Psoas muscle (tissue), 8 donors: ENCODE measurements around the gene UBR3. TPM values are rescaled to one million over a fixed set of nuclear protein-coding genes. Genes with fewer than 3 reads are reported as not detected.
A peak's percentile ranks its signal among the peaks of the same experiment; 100 is the strongest.

Experiments used
- ATAC-seq, 4 donors: fragments of 200-7000 bp; cut with Tn5 transposase; one replicate each; pipeline ENCODE4 v1.9.1; 2020; ENCODE audit warnings: moderate library complexity in 3 of 4, mild to moderate bottlenecking in 2 of 4
- DNase-seq, 2 donors: peaks; one replicate each; pipeline ENCODE4 v3.0.0-alpha.2; 2020
- H3K27ac ChIP-seq: fragments of 200-600 bp; one replicate; pipeline ENCODE4 v1.8.0; 2022
- H3K27me3 ChIP-seq, 3 donors: fragments of 200-600 bp in 1 of 3; one replicate each; pipeline versions ENCODE4 v1.6.1 to v1.8.0; 2013 to 2022; ENCODE audit warnings: low read length in 2 of 3, mild to moderate bottlenecking in 2 of 3, moderate library complexity in 1 of 3; ENCODE audit not compliant: insufficient read depth in 3 of 3
- H3K36me3 ChIP-seq, 2 donors: fragments of 200-600 bp in 1 of 2; one replicate each; pipeline versions ENCODE4 v1.6.1 to v1.8.0; 2013 to 2022; ENCODE audit warnings: low read depth in 1 of 2, mild to moderate bottlenecking in 1 of 2, moderate library complexity in 1 of 2; ENCODE audit not compliant: insufficient read depth in 1 of 2
- H3K4me1 ChIP-seq: fragments of 200-600 bp; one replicate; pipeline ENCODE4 v1.8.0; 2022
- H3K4me3 ChIP-seq: fragments of 200-600 bp; one replicate; pipeline ENCODE4 v1.8.0; 2022; ENCODE audit warnings: mild to moderate bottlenecking
- H3K9me3 ChIP-seq: fragments of 200-600 bp; one replicate; pipeline ENCODE4 v1.8.0; 2022
- CTCF ChIP-seq: fragments of 200-600 bp; IDR thresholded peaks from one replicate; pipeline ENCODE4 v1.8.0; 2022; ENCODE audit warnings: antibody characterized with exemption
- WGBS, 3 donors: extraction: QIAGEN DNeasy Blood & Tissue Kit; methylation state at CpG; one replicate each; pipeline versions ENCODE4 v1.1.6 to v1.1.7; 2013; 5-methylcytosine and 5-hydroxymethylcytosine counted together
- intact Hi-C, 2 donors: fragments of 100-400 bp; cut with DNase I; formaldehyde crosslinking; loops; one replicate each; pipeline versions ENCODE4 v1.11.0 to v1.14.2; 2022
- polyA plus RNA-seq, 3 donors: library from polyadenylated mRNA; stranded (reverse); fragments of 200-250 nt; gene quantifications; one replicate each; pipeline ENCODE4 v1.2.3, GENCODE V29; 2013
- total RNA-seq, 4 donors: library from RNA; stranded (reverse); fragmentation: NEBNext Ultra II Directional in 2 of 4; extraction: Animal tissue kit (Norgen Biotek cat#: 25700) in 2 of 4; gene quantifications; one replicate each; pipeline versions ENCODE4 v1.2.1 to v1.2.4, GENCODE V29; 2021 to 2023
- donor health status: healthy with polysubstance abuse.
- donor health status: DM: no; HTN: no; CAD: no; lungs with moderate emphysema.
- donor health status: Bipolar disorder and iron deficiency.
- donor health status: healthy.
- donor health status: DM: yes; HTN: yes; CAD: no.
- donor health status: DM: no; HTN: no; CAD: no.
- donor health status: DM: no; HTN: no; CAD: no.
- donor health status: DM: yes; HTN: yes; CAD: no.

UBR3 gene
- total and polyA plus RNA-seq, 7 donors: 28.7 to 202 (median 160) TPM

- no peaks in the 10 kb centered on the region for H3K4me1 ChIP-seq
- no peaks in the 10 kb centered on the region for H3K9me3 ChIP-seq
- 64 to 75% (median 66%) methylated on average over 5 of the region's 5 CpGs for WGBS, 3 donors
- peaks cover 0 to 27% of the 10 kb centered on the region in 2 donors for H3K36me3 ChIP-seq
- no peak for DNase-seq
- intact Hi-C loops: no loop called here
- H3K27ac ChIP-seq: no peak overlapping the region
- no peaks in the 10 kb centered on the region for H3K27me3 ChIP-seq
- TF ChIP-seq CTCF: no peak
- no peak for ATAC-seq
- no peak overlapping the region for H3K4me3 ChIP-seq
Observed at GRCh38 chr2:170013802-170014551, 186.7 kb downstream of the UBR3 start.

DNA sequence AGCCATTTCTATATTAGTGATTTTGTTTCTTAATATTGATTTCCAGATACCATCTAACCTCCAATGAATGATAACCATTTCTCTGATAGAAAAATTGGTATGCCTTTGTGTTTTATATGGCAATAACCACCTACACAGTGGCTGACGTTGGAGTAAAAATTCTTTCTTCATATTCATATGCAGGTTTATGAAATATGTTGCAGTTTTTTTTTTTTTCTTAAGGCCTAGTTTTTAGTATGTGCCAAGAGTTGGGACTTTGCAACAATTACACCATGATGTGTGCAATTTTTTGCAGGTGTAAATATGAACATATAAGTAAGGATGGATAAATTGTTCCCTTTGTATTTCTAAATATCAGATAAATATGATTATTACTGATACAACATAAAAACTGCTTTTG, 187.5 kb downstream of the UBR3 start:
- ATAC-seq (no peak), DNase-seq (no peak)
- 77 to 93% (median 80%) methylated on average over 1 of the region's 1 CpG for WGBS, 3 donors
- Histone ChIP-seq H3K27me3 (no peaks in the 10 kb centered on the region), H3K27ac (no peak overlapping the region), H3K4me1 (no peaks in the 10 kb centered on the region), H3K36me3 (peaks cover 0 to 19% of the 10 kb centered on the region in 2 donors), H3K9me3 (no peaks in the 10 kb centered on the region), H3K4me3 (no peak overlapping the region)
- no peak for TF ChIP-seq CTCF
- intact Hi-C loops: no loop called here

DNA sequence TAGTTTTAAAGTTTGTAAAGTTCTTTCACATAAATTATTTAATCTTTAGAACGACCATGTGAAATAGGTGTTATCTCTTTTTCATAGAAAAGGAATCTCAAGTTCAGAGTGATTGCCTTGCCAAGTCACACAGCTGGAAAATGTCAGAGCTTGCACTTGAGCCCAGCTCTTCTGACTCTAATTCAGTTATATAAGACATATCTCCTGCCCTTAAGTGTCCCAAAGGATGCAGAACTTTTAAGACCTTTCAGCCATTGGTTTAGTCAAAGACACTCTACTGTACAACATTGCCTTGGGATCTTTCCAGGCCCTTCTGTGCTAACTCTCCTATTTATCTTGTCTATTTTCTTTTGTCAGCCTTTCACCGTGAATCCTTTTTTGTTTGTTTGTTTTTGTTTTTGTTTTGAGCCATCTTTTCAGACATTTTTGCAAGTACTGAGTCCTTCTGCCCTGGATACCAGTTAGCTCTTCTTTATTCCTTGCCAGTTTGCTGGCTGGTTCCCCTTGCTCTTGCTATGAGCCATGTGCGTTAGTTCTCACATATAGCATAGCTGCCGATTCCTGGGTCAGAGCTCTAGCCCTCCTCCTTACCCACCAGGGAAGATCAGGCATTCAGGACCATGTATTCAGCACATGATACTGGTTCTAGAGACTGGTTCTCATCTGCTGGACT, 190.7 kb downstream of the UBR3 start:
- Histone ChIP-seq H3K4me1 (no peaks in the 10 kb centered on the region), H3K36me3 (peaks cover 0 to 17% of the 10 kb centered on the region in 2 donors), H3K27me3 (no peaks in the 10 kb centered on the region), H3K9me3 (no peaks in the 10 kb centered on the region), H3K4me3 (no peak overlapping the region), H3K27ac (no peak overlapping the region)
- ATAC-seq: peak in 2 of 4 donors; percentile 35 to 40
- no peak for DNase-seq
- 52 to 69% (median 57%) methylated on average over 4 of the region's 4 CpGs for whole genome bisulfite sequencing, 3 donors
- intact Hi-C loops: no loop called here
- TF ChIP-seq CTCF: no peak

- Histone ChIP-seq H3K9me3 (no peaks in the 10 kb centered on the region), H3K4me1 (no peaks in the 10 kb centered on the region), H3K36me3 (peaks cover 0 to 9% of the 10 kb centered on the region in 2 donors), H3K4me3 (no peak overlapping the region), H3K27me3 (no peaks in the 10 kb centered on the region), H3K27ac (no peak overlapping the region)
- no peak for TF ChIP-seq CTCF
- intact Hi-C loops: no loop called here
- WGBS, 3 donors: 95 to 96% (median 96%) methylated on average over 5 of the region's 5 CpGs
- ATAC-seq (no peak), DNase-seq (no peak)
Observed at GRCh38 chr2:170019060-170019805, 192.0 kb downstream of the UBR3 start.
